Upper lobe of right lung (tissue), 1 donor: ENCODE measurements around the gene KIF25. TPM values are rescaled to one million over a fixed set of nuclear protein-coding genes. Genes with fewer than 3 reads are reported as not detected.

Experiments
- ATAC-seq: fragments of 200-7000 bp; cut with Tn5 transposase; one replicate; pipeline ENCODE4 v1.9.1; 2020; ENCODE audit warnings: mild to moderate bottlenecking, moderate library complexity
- DNase-seq: peaks from one replicate; pipeline ENCODE4 v3.0.0-alpha.2; 2020
- H3K27ac ChIP-seq: fragments of 200-600 bp; one replicate; pipeline ENCODE4 v1.8.0; 2022
- H3K27me3 ChIP-seq: fragments of 200-600 bp; one replicate; pipeline ENCODE4 v1.8.0; 2022; ENCODE audit warnings: mild to moderate bottlenecking
- H3K36me3 ChIP-seq: fragments of 200-600 bp; one replicate; pipeline ENCODE4 v1.8.0; 2022
- H3K4me1 ChIP-seq: fragments of 200-600 bp; one replicate; pipeline ENCODE4 v1.8.0; 2022
- H3K4me3 ChIP-seq: fragments of 200-600 bp; one replicate; pipeline ENCODE4 v1.8.0; 2022; ENCODE audit warnings: mild to moderate bottlenecking
- H3K9me3 ChIP-seq: fragments of 200-600 bp; one replicate; pipeline ENCODE4 v1.8.0; 2022
- intact Hi-C: fragments of 100-400 bp; cut with DNase I; formaldehyde crosslinking; loops from one replicate; pipeline ENCODE4 v1.11.0; 2022
- total RNA-seq: library from RNA; stranded (reverse); fragmentation: NEBNext Ultra II Directional; extraction: Animal tissue kit (Norgen Biotek cat#: 25700); gene quantifications from one replicate; pipeline ENCODE4 v1.2.1, GENCODE V29; 2021
- TF ChIP-seq, protein P1 (sequence below): fragments of 200-600 bp; IDR thresholded peaks from one replicate; pipeline ENCODE4 v1.8.0; 2022; ENCODE audit warnings: antibody characterized with exemption
- donor health status: DM: no; HTN: yes; CAD: no; lungs with severe emphysema.

The KIF25 gene
- total RNA-seq, 1 donor from 2014 or later: 0.96 TPM

DNA sequence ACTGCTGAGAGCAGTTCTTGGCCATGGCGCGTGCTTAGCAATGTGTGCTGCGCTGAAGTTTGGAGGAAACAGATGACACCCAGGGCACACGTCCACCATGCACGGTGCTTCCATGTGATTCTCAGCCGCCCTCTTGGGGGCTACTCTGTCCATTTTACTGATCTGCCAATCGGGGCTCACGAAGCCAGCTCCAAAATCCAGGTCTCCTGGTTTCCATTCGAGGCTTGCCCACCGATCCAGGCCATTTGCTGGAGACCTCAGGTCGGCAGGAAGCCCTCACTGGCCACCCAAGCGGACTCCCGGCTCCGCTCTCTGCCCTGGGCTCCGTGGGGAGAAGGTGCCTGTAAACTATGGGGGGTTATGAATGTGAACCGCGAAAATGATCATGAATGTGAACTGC is 93.2 kb downstream of the KIF25 start:
- ATAC-seq: no peak
- H3K4me3 ChIP-seq: no peak overlapping the region

DNA sequence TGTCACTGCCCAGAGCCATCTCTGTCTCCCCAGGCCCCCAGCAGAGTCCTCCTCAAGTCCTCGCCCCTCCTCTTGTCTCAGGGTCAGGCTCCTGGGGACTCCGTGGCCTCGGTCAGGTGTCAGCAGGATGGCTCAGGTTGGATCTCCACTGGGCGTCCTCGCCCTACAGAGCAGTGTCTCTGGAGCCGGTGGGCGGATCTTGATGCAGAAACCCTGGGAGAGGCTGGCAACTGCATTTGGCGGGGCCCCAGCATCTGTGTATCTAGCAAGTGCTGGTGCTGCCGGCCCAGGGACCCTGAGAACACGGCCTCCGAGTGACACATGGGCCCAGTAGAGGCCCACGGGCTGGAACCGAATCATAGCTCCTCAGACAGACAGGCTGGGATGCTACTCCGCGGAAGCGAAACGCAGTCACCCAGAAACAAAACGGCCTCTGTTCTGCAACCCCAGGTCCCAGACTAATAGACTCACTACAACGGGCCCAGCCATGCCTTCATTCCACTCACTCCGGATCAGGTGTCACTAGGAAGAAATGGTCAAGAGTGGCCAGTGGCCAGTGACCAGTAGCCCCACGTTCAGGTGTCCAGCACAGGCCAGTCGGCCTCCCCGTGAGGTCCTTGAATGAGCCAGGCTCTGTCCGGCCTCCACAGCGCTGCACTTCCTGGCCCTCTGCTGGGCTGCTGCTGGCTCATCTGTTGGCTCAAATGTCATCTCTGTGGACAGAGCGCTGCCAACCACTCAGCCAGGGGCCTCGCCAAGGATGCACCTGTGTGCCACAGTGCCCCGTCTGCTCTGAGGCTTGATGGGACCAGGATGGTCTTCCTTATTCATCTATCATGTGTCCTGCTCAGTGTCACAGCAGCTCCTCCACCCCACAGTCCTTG is 94.2 kb downstream of the KIF25 start:
- DNase-seq (no peak), ATAC-seq (no peak)
- Histone ChIP-seq H3K4me3 (no peak overlapping the region), H3K27ac (no peak overlapping the region), H3K9me3 (no peaks in the 10 kb centered on the region), H3K27me3 (no peaks in the 10 kb centered on the region), H3K36me3 (no peaks in the 10 kb centered on the region), H3K4me1 (no peaks in the 10 kb centered on the region)
- TF ChIP-seq, protein P1, sequence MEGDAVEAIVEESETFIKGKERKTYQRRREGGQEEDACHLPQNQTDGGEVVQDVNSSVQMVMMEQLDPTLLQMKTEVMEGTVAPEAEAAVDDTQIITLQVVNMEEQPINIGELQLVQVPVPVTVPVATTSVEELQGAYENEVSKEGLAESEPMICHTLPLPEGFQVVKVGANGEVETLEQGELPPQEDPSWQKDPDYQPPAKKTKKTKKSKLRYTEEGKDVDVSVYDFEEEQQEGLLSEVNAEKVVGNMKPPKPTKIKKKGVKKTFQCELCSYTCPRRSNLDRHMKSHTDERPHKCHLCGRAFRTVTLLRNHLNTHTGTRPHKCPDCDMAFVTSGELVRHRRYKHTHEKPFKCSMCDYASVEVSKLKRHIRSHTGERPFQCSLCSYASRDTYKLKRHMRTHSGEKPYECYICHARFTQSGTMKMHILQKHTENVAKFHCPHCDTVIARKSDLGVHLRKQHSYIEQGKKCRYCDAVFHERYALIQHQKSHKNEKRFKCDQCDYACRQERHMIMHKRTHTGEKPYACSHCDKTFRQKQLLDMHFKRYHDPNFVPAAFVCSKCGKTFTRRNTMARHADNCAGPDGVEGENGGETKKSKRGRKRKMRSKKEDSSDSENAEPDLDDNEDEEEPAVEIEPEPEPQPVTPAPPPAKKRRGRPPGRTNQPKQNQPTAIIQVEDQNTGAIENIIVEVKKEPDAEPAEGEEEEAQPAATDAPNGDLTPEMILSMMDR: no peak
- intact Hi-C loops: no loop called here

More for the DNA sequence above, 93.2 kb downstream of the KIF25 start:
- TF ChIP-seq, protein P1: no peak
- Histone ChIP-seq H3K36me3 (no peaks in the 10 kb centered on the region), H3K9me3 (no peaks in the 10 kb centered on the region), H3K27me3 (no peaks in the 10 kb centered on the region), H3K27ac (no peak overlapping the region), H3K4me1 (no peaks in the 10 kb centered on the region)
- DNase-seq: no peak
- intact Hi-C loops: no loop called here

DNA sequence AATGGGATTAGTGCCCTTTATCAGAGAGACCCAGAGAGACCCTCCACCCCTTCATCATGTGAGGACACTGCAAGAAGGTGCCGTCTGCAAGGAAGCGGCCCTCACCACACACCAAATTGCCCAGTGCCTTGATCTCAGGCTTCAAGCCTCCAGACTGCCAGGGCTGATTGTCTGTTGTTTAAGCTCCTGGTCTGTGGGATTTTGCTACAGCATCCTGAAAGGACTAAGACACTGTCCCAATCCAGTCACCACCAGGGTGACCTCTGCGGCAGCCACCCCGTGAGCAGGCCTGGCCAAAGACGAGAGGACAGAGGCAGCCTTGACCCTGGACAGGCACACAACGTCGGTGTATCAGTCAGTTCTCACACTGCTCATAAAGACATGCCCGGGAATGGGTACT is 95.1 kb downstream of the KIF25 start:
- TF ChIP-seq, protein P1: no peak
- DNase-seq (no peak), ATAC-seq (no peak)
- Histone ChIP-seq H3K36me3 (no peaks in the 10 kb centered on the region), H3K4me1 (no peaks in the 10 kb centered on the region), H3K4me3 (no peak overlapping the region), H3K9me3 (no peaks in the 10 kb centered on the region), H3K27me3 (no peaks in the 10 kb centered on the region), H3K27ac (no peak overlapping the region)
- intact Hi-C loops: no loop called here

DNA sequence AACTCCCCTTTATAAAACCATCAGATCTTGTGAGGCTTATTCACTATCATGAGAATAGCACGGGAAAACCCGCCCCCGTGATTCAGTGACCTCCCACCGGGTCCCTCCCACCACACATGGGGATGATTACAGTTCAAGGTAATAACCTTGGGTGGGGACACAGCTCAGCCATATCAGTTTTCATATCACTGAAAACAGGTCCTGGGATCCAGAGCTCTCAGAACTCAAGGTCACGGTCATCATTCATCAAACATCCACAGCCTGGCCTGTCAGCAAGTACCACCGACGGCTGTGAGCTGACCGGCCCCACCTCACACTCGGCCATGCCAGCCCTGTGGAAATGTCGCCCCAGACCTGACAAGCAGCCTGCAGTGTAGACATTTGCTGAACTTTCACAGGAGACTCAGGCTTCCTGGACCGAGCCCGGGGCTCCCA is 95.6 kb downstream of the KIF25 start:
- intact Hi-C loops: no loop called here
- DNase-seq (no peak), ATAC-seq (no peak)
- Histone ChIP-seq H3K27me3 (no peaks in the 10 kb centered on the region), H3K9me3 (no peaks in the 10 kb centered on the region), H3K4me3 (no peak overlapping the region), H3K27ac (no peak overlapping the region), H3K36me3 (no peaks in the 10 kb centered on the region), H3K4me1 (no peaks in the 10 kb centered on the region)
- TF ChIP-seq, protein P1: no peak

DNA sequence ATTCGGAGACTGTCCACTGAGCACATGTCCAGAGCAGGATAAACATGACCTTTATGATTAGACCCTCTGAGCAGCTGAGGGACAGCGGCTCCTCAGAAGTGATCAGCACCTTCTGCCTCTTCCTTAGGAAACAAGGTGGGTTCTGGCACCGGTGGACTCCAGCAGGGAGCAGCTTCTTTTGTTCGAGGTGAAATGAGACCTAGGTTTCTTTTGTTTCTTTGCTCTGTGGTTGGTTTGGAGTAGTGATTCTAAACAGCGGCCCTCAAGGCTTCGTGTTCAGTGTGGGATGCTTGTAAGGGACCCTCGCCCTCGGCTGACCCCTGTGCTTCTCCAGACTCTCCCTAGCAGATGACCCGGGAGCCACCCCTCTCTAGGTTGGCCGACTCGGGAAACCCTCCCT is 96.2 kb downstream of the KIF25 start:
- ATAC-seq (no peak), DNase-seq (no peak)
- H3K27ac ChIP-seq: no peak overlapping the region
- H3K27me3 ChIP-seq: no peaks in the 10 kb centered on the region
- H3K4me1 ChIP-seq: no peaks in the 10 kb centered on the region
- TF ChIP-seq, protein P1: no peak
- intact Hi-C loops: no loop called here
- no peak overlapping the region for H3K4me3 ChIP-seq
- H3K36me3 ChIP-seq: no peaks in the 10 kb centered on the region
- H3K9me3 ChIP-seq: no peaks in the 10 kb centered on the region

Other genes with a start within 250 kb of the KIF25 start
- 179 TPM for gene AFDN, start 170.8 kb upstream of the KIF25 start, total RNA-seq
- 0.09 TPM for gene FRMD1, start 81.5 kb downstream of the KIF25 start, total RNA-seq